NAMALWA (cell line): ENCODE data around the gene FGD5.

ENCODE experiments used
- DNase-seq: peaks from one replicate; pipeline ENCODE4 v3.0.0-alpha.2; 2015; ENCODE audit warnings: low spot score

Gene FGD5

DNA sequence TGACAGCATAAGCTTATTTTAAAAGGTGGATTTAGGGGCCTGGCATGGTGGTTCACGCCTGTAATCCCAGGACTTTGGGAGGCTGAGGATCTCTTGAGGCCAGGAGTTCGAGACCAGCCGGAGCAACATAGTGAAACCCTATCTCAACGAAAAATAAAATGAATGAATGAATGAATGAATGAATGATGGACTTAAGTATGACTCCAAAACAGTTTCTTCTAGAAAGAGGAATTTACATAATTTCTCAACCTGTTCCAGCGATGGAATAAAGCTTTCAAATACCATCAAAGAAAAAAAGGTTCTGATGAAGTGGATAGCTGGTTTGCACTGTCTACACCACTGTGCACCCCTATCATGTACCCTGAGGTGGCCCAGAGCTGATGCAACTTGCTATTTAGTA, 108.5 kb downstream of the FGD5 start:
- DNase-seq: no peak

GRCh38 chr3:14929310-14930074, 110.7 kb downstream of the FGD5 start:
- no peak for DNase-seq

DNA sequence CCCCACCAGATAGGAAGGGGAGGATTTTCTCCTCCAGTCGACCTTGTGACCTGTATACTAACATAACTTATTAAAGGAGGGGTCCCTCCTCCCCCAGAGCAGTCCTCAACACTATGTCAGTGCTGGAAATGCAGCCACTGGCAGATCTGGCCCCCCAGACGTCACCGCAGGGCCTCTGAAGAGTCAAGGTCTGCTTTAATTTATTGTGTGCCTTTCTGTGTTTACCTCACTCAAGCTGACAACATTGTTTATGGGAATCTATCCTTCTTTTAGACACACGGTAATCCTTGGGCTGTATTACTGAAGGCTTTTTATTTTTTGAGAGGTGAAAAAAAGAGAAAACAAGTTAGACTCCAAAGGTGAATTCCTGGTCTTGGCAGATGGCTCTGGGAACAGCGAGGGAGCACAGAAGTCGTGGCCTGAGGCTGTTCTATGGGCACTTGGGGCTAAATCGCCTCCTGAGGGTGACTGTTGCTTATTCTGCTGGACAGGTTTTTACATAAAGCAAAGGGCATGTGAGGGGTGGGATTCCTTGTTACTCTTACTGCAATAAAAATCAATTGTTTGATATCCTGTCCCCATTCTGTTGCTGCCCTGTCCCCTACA, 115.2 kb downstream of the FGD5 start:
- DNase-seq: no peak

- no peak for DNase-seq
Observed at GRCh38 chr3:14935592-14936345, 117.0 kb downstream of the FGD5 start.

GRCh38 chr3:14938954-14939353, 120.2 kb downstream of the FGD5 start:
- no peak for DNase-seq

DNA sequence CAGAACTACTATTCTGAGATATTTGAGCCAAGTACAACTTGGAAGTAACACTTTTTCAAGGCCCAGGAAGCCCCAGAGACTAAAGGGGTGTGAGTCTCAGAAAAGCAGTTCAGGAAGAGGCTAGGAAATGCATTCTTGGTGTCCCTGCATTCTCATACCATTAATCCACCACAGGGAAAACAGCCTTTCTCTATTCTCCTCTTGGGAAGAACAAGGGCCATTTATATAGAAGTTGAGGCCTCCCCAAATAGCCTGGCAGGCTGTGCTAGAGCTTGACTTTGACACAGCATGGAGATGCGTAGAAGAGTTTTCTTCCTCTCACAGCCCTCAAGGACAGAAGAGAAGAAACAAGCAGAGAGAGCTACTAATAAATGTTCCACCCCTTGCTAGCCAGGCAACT, 123.1 kb downstream of the FGD5 start:
- no peak for DNase-seq

- no peak for DNase-seq
Observed at GRCh38 chr3:14943042-14943441, 124.3 kb downstream of the FGD5 start.

- DNase-seq: no peak
Observed at GRCh38 chr3:14946236-14946635, 127.5 kb downstream of the FGD5 start.

- DNase-seq: no peak
Observed at GRCh38 chr3:14946739-14947099, 128.0 kb downstream of the FGD5 start.

DNA sequence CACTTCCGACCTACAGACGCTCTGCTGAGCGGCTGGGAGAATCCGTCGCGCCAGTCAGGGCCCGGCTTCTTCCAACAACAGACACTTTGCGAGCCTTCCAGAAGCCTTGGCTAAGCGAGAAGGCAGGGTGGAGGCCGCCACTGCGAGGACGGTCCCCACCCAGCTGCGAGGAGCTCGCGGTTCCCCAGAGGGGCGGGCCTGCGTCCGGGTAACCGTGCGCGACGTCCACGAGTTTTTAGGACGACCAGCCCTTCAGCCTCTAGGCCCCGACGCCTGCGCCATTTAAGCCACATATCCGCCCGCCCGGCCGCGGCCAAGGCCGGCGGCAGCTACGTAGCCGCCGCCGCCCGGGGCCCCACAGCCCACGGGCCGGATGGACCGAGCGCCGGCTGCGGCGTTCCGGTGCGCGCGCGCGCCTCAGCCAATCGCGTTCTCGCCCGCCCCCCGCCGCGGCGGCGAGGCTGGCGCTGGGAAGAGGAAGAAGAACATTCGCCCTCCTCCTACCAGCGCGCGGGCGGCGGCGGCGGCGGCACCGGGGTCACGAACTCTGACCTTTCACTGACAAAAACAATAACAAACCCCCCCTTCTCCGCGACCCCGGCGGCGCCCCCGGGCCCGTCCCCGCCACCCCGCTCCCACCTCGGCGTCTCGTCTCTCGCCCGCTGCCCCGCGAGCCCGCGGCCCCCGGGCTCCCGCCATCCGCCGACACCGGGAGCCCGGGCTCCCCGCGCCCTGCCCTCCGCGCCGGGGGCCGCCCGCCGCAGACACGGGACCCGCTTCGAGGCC, 128.5 kb downstream of the FGD5 start, which contains the start of gene NR2C2:
Gene NR2C2 (plus strand): TSS at position 484 of the 786 bp plus-strand sequence. CDS start 56,332 bp downstream, outside the sequence.
- peak; percentile 86 for DNase-seq

DNA sequence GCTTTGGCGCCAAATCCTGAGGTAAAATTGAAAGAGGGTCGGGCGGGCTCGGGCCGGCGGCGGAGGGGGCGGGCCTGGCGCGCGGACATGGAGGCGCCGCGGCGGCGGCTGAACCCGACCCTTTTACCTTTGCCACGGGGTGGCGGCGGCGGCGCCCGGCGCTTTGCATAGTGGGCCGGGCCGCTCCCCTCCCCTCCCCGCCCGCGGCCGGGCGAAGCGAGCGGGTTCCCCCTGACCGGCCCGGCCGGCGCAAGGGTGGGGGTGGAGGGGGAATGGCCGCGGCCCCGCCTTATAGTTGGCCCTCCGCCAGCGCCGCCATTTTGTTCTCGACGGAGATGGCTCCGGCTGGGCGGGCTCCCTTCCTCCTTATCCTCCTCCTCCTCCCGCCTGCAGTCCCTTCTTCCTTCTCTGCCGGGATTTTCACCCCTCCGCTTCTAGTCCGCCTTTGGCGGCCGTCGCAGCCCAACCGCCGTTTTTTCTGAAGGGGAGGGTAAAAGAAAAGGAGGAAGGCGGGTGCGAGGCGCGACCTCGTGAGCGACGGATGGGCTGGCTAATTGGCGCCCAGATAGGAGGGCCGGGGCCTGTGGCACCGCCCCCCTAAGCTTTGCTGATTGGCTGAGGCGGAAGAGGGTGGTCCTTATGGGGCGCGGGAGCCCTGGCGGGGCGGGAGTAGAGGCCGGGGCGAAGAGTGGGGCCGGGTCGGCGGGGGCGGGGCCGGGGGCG, 129.3 kb downstream of the FGD5 start:
- peak; percentile 97 for DNase-seq

GRCh38 chr3:14948609-14949038, 129.9 kb downstream of the FGD5 start:
- no peak for DNase-seq

DNA sequence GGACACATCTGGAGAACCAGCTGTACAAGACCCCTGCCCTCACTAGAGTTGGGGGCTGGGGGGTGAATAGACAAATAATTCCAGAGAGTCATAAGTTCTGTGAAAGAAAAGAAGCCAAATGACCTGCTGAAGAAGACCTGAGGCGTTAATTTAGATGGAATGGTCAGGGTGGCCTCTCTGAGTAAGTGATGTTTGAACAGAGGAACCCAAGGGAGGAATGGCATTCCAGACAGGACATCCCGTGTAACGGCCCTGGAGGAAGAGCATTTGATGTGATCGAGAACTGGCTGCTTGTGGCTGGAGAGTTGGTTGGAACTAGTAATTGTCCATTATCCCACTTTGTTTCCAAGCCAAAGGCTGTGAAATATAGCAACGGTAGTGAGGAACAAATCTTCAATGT, 130.4 kb downstream of the FGD5 start:
- no peak for DNase-seq

- DNase-seq: no peak
Observed at GRCh38 chr3:14950274-14950673, 131.5 kb downstream of the FGD5 start.

- DNase-seq: no peak
Observed at GRCh38 chr3:14957153-14957552, 138.4 kb downstream of the FGD5 start.

DNA sequence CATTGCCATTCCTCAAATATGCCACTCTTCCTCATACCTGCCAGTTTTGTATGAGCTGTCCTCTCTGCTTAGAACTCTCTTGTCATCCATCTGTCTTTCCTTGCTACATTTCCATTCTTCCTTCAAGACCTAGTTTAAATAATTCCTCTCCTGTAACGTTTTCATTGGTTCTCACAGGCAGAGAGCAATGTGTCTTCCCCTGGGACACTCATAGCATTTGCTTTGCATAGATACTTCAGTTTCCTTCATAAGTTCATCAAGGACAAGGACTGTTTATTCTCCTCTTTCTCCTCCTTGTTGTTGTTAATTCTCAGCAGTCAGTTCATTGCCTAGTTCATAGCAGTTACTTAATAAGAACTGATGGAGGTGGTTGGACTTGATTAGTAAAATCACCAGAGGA, 139.2 kb downstream of the FGD5 start:
- DNase-seq: peak; percentile 26

DNA sequence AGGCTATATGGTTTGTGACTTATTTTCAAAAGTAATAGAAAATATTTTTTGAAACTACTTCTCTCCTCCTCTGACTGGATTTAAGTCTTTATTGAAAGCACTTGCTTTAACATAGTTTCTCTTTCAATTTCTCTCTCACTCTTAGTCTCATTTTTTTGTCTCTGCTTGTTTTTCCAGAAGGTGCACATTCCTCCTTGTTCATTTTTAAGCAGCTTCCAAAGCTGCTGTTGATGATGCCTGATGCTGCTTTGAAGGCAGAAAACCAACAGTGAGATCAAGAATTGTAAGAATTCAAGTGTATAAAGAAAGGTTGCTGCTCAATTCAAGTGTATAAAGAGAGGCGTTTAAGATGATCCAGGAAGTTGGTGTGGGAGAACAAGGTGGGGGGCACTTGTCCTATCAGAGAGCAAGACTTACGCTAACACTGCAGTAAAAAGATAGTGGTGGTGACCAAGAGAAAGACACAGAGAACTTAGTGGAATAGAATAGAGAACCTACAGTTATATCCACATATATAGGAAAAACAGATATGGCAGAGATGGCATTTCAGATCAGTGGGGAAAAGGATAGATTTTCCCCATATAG, 140.7 kb downstream of the FGD5 start:
- DNase-seq: no peak

DNA sequence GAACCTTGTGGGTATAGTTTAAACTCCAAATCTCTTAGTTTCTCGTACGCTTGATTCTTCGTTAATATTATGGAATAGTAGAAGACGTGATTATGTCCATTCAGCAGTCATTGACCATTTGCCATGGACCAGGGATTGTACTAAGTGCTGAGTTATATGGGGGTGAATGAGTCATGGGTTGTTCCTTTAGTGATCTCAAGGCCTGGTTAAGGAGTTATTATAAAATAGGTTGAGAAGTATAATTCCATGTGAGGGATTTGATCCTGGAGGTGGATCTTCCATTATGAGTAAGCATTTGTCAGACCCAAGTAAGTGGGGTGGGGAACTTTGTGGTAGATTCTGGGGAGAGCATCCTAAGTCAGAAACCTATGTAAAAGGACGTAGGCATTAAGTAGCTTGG, 144.0 kb downstream of the FGD5 start:
- no peak for DNase-seq

- no peak for DNase-seq
Observed at GRCh38 chr3:14967285-14967684, 148.5 kb downstream of the FGD5 start.

DNA sequence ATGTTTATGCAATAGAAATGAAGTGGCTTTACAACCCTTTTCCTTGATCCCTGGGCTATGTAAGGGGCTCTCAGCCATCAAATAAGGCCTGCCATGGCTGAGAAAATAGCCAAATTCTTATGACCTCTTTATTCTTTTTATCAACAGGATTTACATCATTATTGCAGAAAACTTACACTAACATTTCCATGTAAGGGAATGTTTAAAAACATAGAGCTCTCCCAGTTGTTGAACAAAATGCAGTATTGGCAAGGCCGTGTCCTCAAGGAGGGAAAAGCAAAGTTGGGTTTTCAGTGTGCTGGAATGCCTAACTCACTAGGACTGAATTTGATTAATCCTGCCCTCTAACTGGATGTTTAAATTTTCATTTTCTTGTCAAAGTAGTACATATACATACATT, 150.9 kb downstream of the FGD5 start:
- DNase-seq: no peak

- DNase-seq: no peak
Observed at GRCh38 chr3:14976317-14976716, 157.6 kb downstream of the FGD5 start.
